GM12878 (cell line): ENCODE results near the gene INSL3. TPM values are rescaled to one million over a fixed set of nuclear protein-coding genes. Genes with fewer than 3 reads are reported as not detected.

Experiments used
- CREB1 ChIP-seq: IDR thresholded peaks from 2 replicates; pipeline ENCODE4 v1.6.1; 2012; ENCODE audit warnings: low read depth, mild to moderate bottlenecking, inconsistent platforms
- CUX1 ChIP-seq: IDR thresholded peaks from 2 replicates; pipeline ENCODE4 v1.6.1; 2012; ENCODE audit warnings: improper control_type of control experiment, low read depth, low read length; ENCODE audit not compliant: insufficient replicate concordance
- EED ChIP-seq: sonication (generic); IDR thresholded peaks from 2 replicates; pipeline ENCODE4 v1.6.1; 2016; ENCODE audit warnings: antibody characterized with exemption, low read depth
- EGR1 ChIP-seq, 2 experiments: IDR thresholded peaks; 1 replicate in 1 of 2; 2 replicates in 1 of 2; pipeline ENCODE4 v1.6.1; 2011 to 2012; ENCODE audit warnings: low read depth in 2 of 2, low read length in 2 of 2, borderline replicate concordance in 1 of 2, mild to moderate bottlenecking in 1 of 2, moderate library complexity in 1 of 2
- EP300 ChIP-seq, 2 experiments: fragments of 150-350 bp in 1 of 2; IDR thresholded peaks; 2 replicates each; pipeline ENCODE4 v1.6.1; 2011 to 2012; ENCODE audit warnings: low read depth in 2 of 2, low read length in 2 of 2, borderline replicate concordance in 1 of 2, improper control_type of control experiment in 1 of 2, inconsistent platforms in 1 of 2; ENCODE audit not compliant: control insufficient read depth in 1 of 2
- GABPA ChIP-seq: IDR thresholded peaks from 2 replicates; pipeline ENCODE4 v1.6.1; 2014; ENCODE audit warnings: antibody characterized with exemption, low read depth, mild to moderate bottlenecking, inconsistent platforms
- GATAD2B ChIP-seq: fragments of 450-650 bp; conservative IDR thresholded peaks from 2 replicates; pipeline ENCODE4 v1.6.1; 2017; ENCODE audit warnings: low read depth, mild to moderate bottlenecking, moderate library complexity
- HCFC1 ChIP-seq: fragments of 150-350 bp; IDR thresholded peaks from 2 replicates; pipeline ENCODE4 v1.6.1; 2014; ENCODE audit warnings: low read length
- NBN ChIP-seq: fragments of 450-650 bp; IDR thresholded peaks from 2 replicates; pipeline ENCODE4 v1.6.1; 2016
- NFXL1 ChIP-seq: fragments of 450-650 bp; IDR thresholded peaks from 2 replicates; pipeline ENCODE4 v1.6.1; 2017; ENCODE audit warnings: antibody characterized with exemption, mild to moderate bottlenecking, borderline replicate concordance
- NRF1 ChIP-seq: conservative IDR thresholded peaks from 2 replicates; pipeline ENCODE4 v1.6.1; 2011; ENCODE audit warnings: mild to moderate bottlenecking, low read depth, low read length, improper control_type of control experiment
- PAX5 ChIP-seq: IDR thresholded peaks from 2 replicates; pipeline ENCODE4 v1.6.1; 2011; ENCODE audit warnings: low read depth, low read length, borderline replicate concordance
- PML ChIP-seq: IDR thresholded peaks from 2 replicates; pipeline ENCODE4 v1.6.1; 2012; ENCODE audit warnings: low read length, inconsistent platforms
- POLR2A ChIP-seq: IDR thresholded peaks from 2 replicates; pipeline ENCODE4 v1.6.1; 2011; ENCODE audit warnings: low read depth, mild to moderate bottlenecking, low read length
- POLR2AphosphoS2 ChIP-seq: IDR thresholded peaks from 2 replicates; pipeline ENCODE4 v1.6.1; 2011; ENCODE audit warnings: low read depth, mild to moderate bottlenecking, low read length, improper control_type of control experiment, moderate library complexity
- RB1 ChIP-seq: fragments of 450-650 bp; formaldehyde crosslinking; IDR thresholded peaks from 2 replicates; pipeline ENCODE4 v1.6.1; 2017; ENCODE audit warnings: mild to moderate bottlenecking, borderline replicate concordance
- RELA ChIP-seq: fragments of 450-650 bp; IDR thresholded peaks from 2 replicates; pipeline ENCODE4 v1.8.0; 2014; ENCODE audit warnings: borderline replicate concordance; ENCODE audit not compliant: partially characterized antibody
- SIN3A ChIP-seq: IDR thresholded peaks from 2 replicates; pipeline ENCODE4 v1.6.1; 2012; ENCODE audit warnings: low read depth, low read length, improper control_type of control experiment
- SIX5 ChIP-seq: IDR thresholded peaks from 2 replicates; pipeline ENCODE4 v1.6.1; 2011; ENCODE audit warnings: mild to moderate bottlenecking, low read depth, low read length, moderate library complexity; ENCODE audit not compliant: severe bottlenecking
- TCF12 ChIP-seq: IDR thresholded peaks from 2 replicates; pipeline ENCODE4 v1.6.1; 2011; ENCODE audit warnings: low read depth, mild to moderate bottlenecking, low read length
- ZNF687 ChIP-seq: fragments of 450-650 bp; IDR thresholded peaks from 2 replicates; pipeline ENCODE4 v1.6.1; 2017; ENCODE audit warnings: mild to moderate bottlenecking, moderate library complexity
- polyA plus RNA-seq, 11 experiments: library from polyadenylated mRNA; depleted of rRNA in 4 of 11; unstranded in 6 of 11; stranded (reverse) in 5 of 11; fragments of >200 nt; fragmentation: Nextera tagmentation in 4 of 11; fragmentation: Illumina TruSeq in 1 of 11; extraction: Ambion mirVana in 4 of 11; extraction: Trizol in 1 of 11; gene quantifications; 1 replicate in 1 of 11; 2 replicates in 10 of 11; pipeline versions ENCODE4 v1.2.1 to v1.2.3, GENCODE V29; 2011 to 2016; ENCODE audit warnings: inconsistent platforms in 2 of 11, missing spikeins in 2 of 11, low read depth in 1 of 11
- total RNA-seq, 4 experiments: library from RNA; depleted of rRNA in 3 of 4; stranded (reverse); fragments of >200 nt in 3 of 4; fragmentation: Illumina TruSeq in 1 of 4; extraction: Trizol in 1 of 4; gene quantifications; 2 replicates each; pipeline versions ENCODE4 v1.2.1 to v1.2.3, GENCODE V29; 2013 to 2021

The INSL3 gene
- total and polyA plus RNA-seq, 10 of the 15 experiments (the other 5 are each of a cell fraction or from before 2014, with no cell fraction given) = 0.27 to 1.9 (median 0.70) TPM

- peak; percentile 62 for TF ChIP-seq CREB1
- peak; percentile 82 for TF ChIP-seq GATAD2B
- no peak for TF ChIP-seq NFXL1
- 0 out of 2 replicates have a peak, but pooled peaks have one; percentile 26 for TF ChIP-seq POLR2AphosphoS2
- peak; percentile 14 to 77; a peak in 2 of 4 replicates for TF ChIP-seq EP300 (IDR thresholded peaks at IDR 0.05; ENCODE audit: borderline replicate concordance in 1 of 2, control insufficient read depth in 1 of 2, low read depth in 2 of 2, low read length in 2 of 2)
- peak; percentile 83 for TF ChIP-seq RELA
- TF ChIP-seq NRF1 = peak; percentile 49
- TF ChIP-seq PAX5 = 0 out of 2 replicates have a peak, but pooled peaks have one; percentile 23
- TF ChIP-seq CUX1 = no peak
- TF ChIP-seq NBN = peak; percentile 84
- peak; percentile 89 for TF ChIP-seq ZNF687
- TF ChIP-seq TCF12 = 0 out of 2 replicates have a peak, but pooled peaks have one; percentile 20
- TF ChIP-seq SIX5 = no peak
- TF ChIP-seq POLR2A = peak; percentile 93
- TF ChIP-seq EED = peak; percentile 88
- TF ChIP-seq HCFC1 = 0 out of 2 replicates have a peak, but pooled peaks have one; percentile 31
- TF ChIP-seq PML = no peak
- peak; percentile 27; the same call in 1 of the 2 replicates for TF ChIP-seq RB1
- TF ChIP-seq GABPA = peak; percentile 83
- peak in 1 of 2 experiments; percentile 70; a peak in 1 of 3 replicates for TF ChIP-seq EGR1 (IDR thresholded peaks at IDR 0.05; ENCODE audit: borderline replicate concordance in 1 of 2, low read depth in 2 of 2, low read length in 2 of 2)
- TF ChIP-seq SIN3A = peak; percentile 44; the same call in 1 of the 2 replicates
These were observed 26.4 kb upstream of the INSL3 start, which contains the start of gene JAK3 (continued) for GRCh38 chr19:17847538-17848366.
